H1 (cell line): ENCODE results near the gene ABCD1. TPM values are rescaled to one million over a fixed set of nuclear protein-coding genes. Genes with fewer than 3 reads are reported as not detected.

Experiments used
- CBX5 ChIP-seq: fragments of 300-800, 300-1000 bp; sonication (generic); IDR thresholded peaks from 2 replicates; pipeline ENCODE4 v1.7.1; 2016; ENCODE audit warnings: antibody characterized with exemption, low read length, low read depth
- CTCF ChIP-seq, 3 experiments: IDR thresholded peaks; 1 replicate in 2 of 3; 2 replicates in 1 of 3; pipeline versions ENCODE4 v1.5.1 to v1.6.1; 2011; ENCODE audit warnings: low read length in 3 of 3, mild to moderate bottlenecking in 3 of 3, inconsistent platforms in 2 of 3, low read depth in 1 of 3, moderate library complexity in 1 of 3; ENCODE audit not compliant: insufficient read depth in 1 of 3; ENCODE audit errors: control extremely low read depth in 1 of 3
- E2F6 ChIP-seq: IDR thresholded peaks from 2 replicates; pipeline ENCODE4 v1.6.1; 2012; ENCODE audit warnings: inconsistent platforms
- KDM4A ChIP-seq: IDR thresholded peaks from one replicate; pipeline ENCODE4 v1.7.1; 2012; ENCODE audit warnings: low read depth, mild to moderate bottlenecking, moderate library complexity, low read length, inconsistent platforms; ENCODE audit not compliant: severe bottlenecking
- MAX ChIP-seq: IDR thresholded peaks from 2 replicates; pipeline ENCODE4 v1.6.1; 2012; ENCODE audit warnings: inconsistent platforms
- polyA plus RNA-seq, 7 experiments: library from polyadenylated mRNA; depleted of rRNA in 3 of 7; stranded (reverse) in 5 of 7; unstranded in 2 of 7; fragments of >200 nt in 5 of 7; fragments of 200-250 nt in 2 of 7; gene quantifications; 1 replicate in 5 of 7; 2 replicates in 1 of 7; 4 replicates in 1 of 7; pipeline versions ENCODE4 v1.2.1 to v1.2.3, GENCODE V29; 2011 to 2013; ENCODE audit warnings: missing spikeins in 2 of 7, mixed read lengths in 2 of 7
- total RNA-seq: library from RNA; stranded (reverse); fragmentation: NEBNext Ultra II Directional; extraction: Animal tissue kit (Norgen Biotek cat#: 25700); gene quantifications from 2 replicates; pipeline ENCODE4 v1.2.1, GENCODE V29; 2021

The ABCD1 gene
- total and polyA plus RNA-seq, 2 of the 8 experiments (the other 6 are each of a cell fraction or from before 2014, with no cell fraction given) = 3.1 to 6.6 TPM

GRCh38 chrX:153723351-153724251 lies 1.1 kb upstream of the ABCD1 start (continued):
- TF ChIP-seq CTCF (IDR thresholded peaks at IDR 0.05; ENCODE audit: control extremely low read depth in 1 of 3, insufficient read depth in 1 of 3, low read depth in 1 of 3, low read length in 3 of 3) (peak in 2 of 3 experiments; percentile 43 to 58; a peak in 3 of 4 replicates), KDM4A (peak; percentile 1), MAX (0 out of 2 replicates have a peak, but pooled peaks have one; percentile 48), E2F6 (peak; percentile 11; the same call in 1 of the 2 replicates), CBX5 (no peak)
